HepG2 (cell line): ENCODE results near the gene CRTC2. TPM values are rescaled to one million over a fixed set of nuclear protein-coding genes. Genes with fewer than 3 reads are reported as not detected.

ENCODE experiments used
- AGO1 ChIP-seq: fragments of 200-400 bp; formaldehyde crosslinking; IDR thresholded peaks from 2 replicates; pipeline ENCODE4 v1.6.1; 2017; ENCODE audit warnings: mild to moderate bottlenecking, low read depth, low read length, moderate library complexity; ENCODE audit not compliant: poor library complexity, severe bottlenecking
- EP300 ChIP-seq, 3 experiments: sonication (generic) in 1 of 3; formaldehyde crosslinking in 1 of 3; IDR thresholded peaks; 2 replicates each; pipeline versions ENCODE4 v1.5.1 to v1.6.1; 2011 to 2020; ENCODE audit warnings: low read depth in 2 of 3, low read length in 2 of 3, borderline replicate concordance in 1 of 3, improper control_type of control experiment in 1 of 3, mild to moderate bottlenecking in 1 of 3, missing genetic modification reagents in 1 of 3, moderate library complexity in 1 of 3
- FOXM1 ChIP-seq: sonication (generic); formaldehyde crosslinking; IDR thresholded peaks from 2 replicates; pipeline ENCODE4 v1.5.0; 2020; ENCODE audit warnings: missing genetic modification reagents
- ISL2 ChIP-seq: sonication (generic); formaldehyde crosslinking; IDR thresholded peaks from 2 replicates; pipeline ENCODE4 v1.5.0; 2020; ENCODE audit warnings: missing genetic modification reagents
- KDM3A ChIP-seq: IDR thresholded peaks from 2 replicates; pipeline ENCODE4 v1.6.1; 2018; ENCODE audit warnings: low read depth, missing compliant biosample characterization
- MED1 ChIP-seq: sonication (generic); formaldehyde crosslinking; IDR thresholded peaks from 2 replicates; pipeline ENCODE4 v1.4.0; 2020; ENCODE audit warnings: missing genetic modification reagents
- NR1H2 ChIP-seq: sonication (generic); formaldehyde crosslinking; IDR thresholded peaks from 2 replicates; pipeline ENCODE4 v1.8.1; 2022; ENCODE audit warnings: low read depth, missing genetic modification reagents, borderline replicate concordance
- NR2C2 ChIP-seq: sonication (generic); formaldehyde crosslinking; IDR thresholded peaks from 2 replicates; pipeline ENCODE4 v1.4.0; 2020; ENCODE audit warnings: missing genetic modification reagents, mild to moderate bottlenecking, moderate library complexity, borderline replicate concordance
- PAWR ChIP-seq: sonication (generic); formaldehyde crosslinking; IDR thresholded peaks from 2 replicates; pipeline ENCODE4 v1.4.0; 2020; ENCODE audit warnings: missing genetic modification reagents, mild to moderate bottlenecking, borderline replicate concordance
- PLRG1 ChIP-seq: fragments of 450-650 bp; conservative IDR thresholded peaks from 2 replicates; pipeline ENCODE4 v1.6.1; 2016
- RELA ChIP-seq: sonication (generic); formaldehyde crosslinking; IDR thresholded peaks from 2 replicates; pipeline ENCODE4 v1.4.0; 2020; ENCODE audit warnings: missing genetic modification reagents
- RFX5 ChIP-seq: IDR thresholded peaks from 2 replicates; pipeline ENCODE4 v1.6.1; 2011; ENCODE audit warnings: low read depth, low read length, improper control_type of control experiment
- YEATS4 ChIP-seq: sonication (generic); formaldehyde crosslinking; IDR thresholded peaks from 2 replicates; pipeline ENCODE4 v1.4.0; 2020; ENCODE audit warnings: missing genetic modification reagents, borderline replicate concordance
- ZNF225 ChIP-seq: sonication (generic); formaldehyde crosslinking; IDR thresholded peaks from 2 replicates; pipeline ENCODE4 v1.4.0; 2020; ENCODE audit warnings: mild to moderate bottlenecking, missing genetic modification reagents
- ZNF256 ChIP-seq: sonication (generic); formaldehyde crosslinking; conservative IDR thresholded peaks from 2 replicates; pipeline ENCODE4 v1.4.0; 2020; ENCODE audit warnings: missing genetic modification reagents
- ZNF446 ChIP-seq: sonication (generic); formaldehyde crosslinking; IDR thresholded peaks from 2 replicates; pipeline ENCODE4 v1.5.0; 2020; ENCODE audit warnings: mild to moderate bottlenecking, missing genetic modification reagents
- ZNF484 ChIP-seq: sonication (generic); formaldehyde crosslinking; IDR thresholded peaks from 2 replicates; pipeline ENCODE4 v1.5.1; 2020; ENCODE audit warnings: mild to moderate bottlenecking, low read depth, missing genetic modification reagents, borderline replicate concordance
- ZNF556 ChIP-seq: sonication (generic); formaldehyde crosslinking; IDR thresholded peaks from 2 replicates; pipeline ENCODE4 v1.4.0; 2020; ENCODE audit warnings: mild to moderate bottlenecking, missing genetic modification reagents, borderline replicate concordance
- ZNF563 ChIP-seq: sonication (generic); formaldehyde crosslinking; IDR thresholded peaks from 2 replicates; pipeline ENCODE4 v1.8.0; 2022; ENCODE audit warnings: mild to moderate bottlenecking, moderate library complexity, missing genetic modification reagents
- ZNF572 ChIP-seq: sonication (generic); formaldehyde crosslinking; IDR thresholded peaks from 2 replicates; pipeline ENCODE4 v1.5.1; 2020; ENCODE audit warnings: mild to moderate bottlenecking, missing genetic modification reagents
- ZNF629 ChIP-seq: sonication (generic); formaldehyde crosslinking; conservative IDR thresholded peaks from 2 replicates; pipeline ENCODE4 v1.5.0; 2020; ENCODE audit warnings: missing genetic modification reagents
- ZNF75D ChIP-seq: sonication (generic); formaldehyde crosslinking; IDR thresholded peaks from 2 replicates; pipeline ENCODE4 v1.8.1; 2023; ENCODE audit warnings: missing genetic modification reagents, mild to moderate bottlenecking, borderline replicate concordance
- ZNF790 ChIP-seq: sonication (generic); formaldehyde crosslinking; IDR thresholded peaks from 2 replicates; pipeline ENCODE4 v1.8.0; 2022; ENCODE audit warnings: missing genetic modification reagents, mild to moderate bottlenecking, borderline replicate concordance
- ZNF816 ChIP-seq: sonication (generic); formaldehyde crosslinking; IDR thresholded peaks from 2 replicates; pipeline ENCODE4 v1.8.0; 2022; ENCODE audit warnings: missing genetic modification reagents, mild to moderate bottlenecking, borderline replicate concordance
- ZSCAN20 ChIP-seq: sonication (generic); formaldehyde crosslinking; IDR thresholded peaks from 2 replicates; pipeline ENCODE4 v1.4.0; 2020; ENCODE audit warnings: missing genetic modification reagents, mild to moderate bottlenecking, borderline replicate concordance
- polyA plus RNA-seq, 8 experiments: library from polyadenylated mRNA; depleted of rRNA in 3 of 8; stranded (reverse) in 7 of 8; unstranded in 1 of 8; fragments of >200 nt; fragmentation: Illumina TruSeq in 4 of 8; extraction: Trizol in 4 of 8; gene quantifications; 2 replicates each; pipeline versions ENCODE4 v1.2.1 to v1.2.3, GENCODE V29; 2011 to 2016; ENCODE audit warnings: low read depth in 4 of 8, missing spikeins in 1 of 8, mixed read lengths in 1 of 8; ENCODE audit not compliant: insufficient read depth in 1 of 8
- total RNA-seq, 5 experiments: library from RNA; depleted of rRNA; stranded (reverse); fragments of >200 nt; fragmentation: Illumina TruSeq; extraction: Trizol; gene quantifications; 2 replicates each; pipeline ENCODE4 v1.2.3, GENCODE V29; 2016; ENCODE audit warnings: low read depth in 1 of 5
- TF ChIP-seq, protein P1 (sequence below): sonication (generic); formaldehyde crosslinking; conservative IDR thresholded peaks from 2 replicates; pipeline ENCODE4 v1.4.0; 2020; ENCODE audit warnings: missing genetic modification reagents
- TF ChIP-seq, protein P2 (sequence below): sonication (generic); formaldehyde crosslinking; IDR thresholded peaks from 2 replicates; pipeline ENCODE4 v1.5.0; 2020; ENCODE audit warnings: missing genetic modification reagents, mild to moderate bottlenecking, borderline replicate concordance

The CRTC2 gene
- total and polyA plus RNA-seq, 2 of the 13 experiments (the other 11 are each of a cell fraction or from before 2014, with no cell fraction given) = 6.1 to 26.7 TPM

DNA sequence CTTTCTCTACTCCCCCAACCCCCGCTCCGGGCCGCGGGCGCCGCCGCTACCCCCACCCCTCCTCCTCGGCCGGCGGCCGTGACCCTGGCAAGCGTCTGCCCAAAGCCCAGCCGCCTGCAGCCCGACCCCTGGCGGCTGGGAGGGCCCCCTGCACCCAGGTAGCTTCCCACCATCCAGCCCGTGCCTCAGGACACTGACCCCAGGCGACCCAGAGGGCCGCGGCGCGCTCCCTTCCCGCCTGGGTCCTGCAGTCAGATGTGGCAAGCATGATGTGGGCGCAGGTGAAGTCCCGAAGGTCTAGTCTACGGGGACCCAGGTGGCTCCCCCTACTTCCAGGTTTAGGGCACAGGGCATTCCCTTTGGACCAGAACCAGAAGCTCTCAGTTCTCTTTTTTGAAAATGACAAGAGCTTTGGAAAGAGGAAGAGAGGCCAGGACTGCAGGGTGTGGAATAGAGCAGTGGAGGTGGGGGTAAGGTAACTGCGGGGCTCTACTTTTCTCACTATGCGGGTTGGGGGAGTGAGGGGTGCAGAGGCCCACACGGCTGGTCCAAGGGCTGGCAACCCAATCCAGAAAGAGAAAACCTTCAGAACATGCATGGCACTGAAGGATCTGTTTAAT is 11.7 kb downstream of the CRTC2 start, which contains the start of gene DENND4B (continued):
- peak; percentile 80 for TF ChIP-seq MED1
- 0 out of 2 replicates have a peak, but pooled peaks have one; percentile 38 for TF ChIP-seq ZNF572 (CRISPR knock-in tag)
- TF ChIP-seq ZNF563 (CRISPR knock-in tag) = no peak
- TF ChIP-seq AGO1 = peak; percentile 66
- no peak for TF ChIP-seq PAWR
- TF ChIP-seq, protein P1, sequence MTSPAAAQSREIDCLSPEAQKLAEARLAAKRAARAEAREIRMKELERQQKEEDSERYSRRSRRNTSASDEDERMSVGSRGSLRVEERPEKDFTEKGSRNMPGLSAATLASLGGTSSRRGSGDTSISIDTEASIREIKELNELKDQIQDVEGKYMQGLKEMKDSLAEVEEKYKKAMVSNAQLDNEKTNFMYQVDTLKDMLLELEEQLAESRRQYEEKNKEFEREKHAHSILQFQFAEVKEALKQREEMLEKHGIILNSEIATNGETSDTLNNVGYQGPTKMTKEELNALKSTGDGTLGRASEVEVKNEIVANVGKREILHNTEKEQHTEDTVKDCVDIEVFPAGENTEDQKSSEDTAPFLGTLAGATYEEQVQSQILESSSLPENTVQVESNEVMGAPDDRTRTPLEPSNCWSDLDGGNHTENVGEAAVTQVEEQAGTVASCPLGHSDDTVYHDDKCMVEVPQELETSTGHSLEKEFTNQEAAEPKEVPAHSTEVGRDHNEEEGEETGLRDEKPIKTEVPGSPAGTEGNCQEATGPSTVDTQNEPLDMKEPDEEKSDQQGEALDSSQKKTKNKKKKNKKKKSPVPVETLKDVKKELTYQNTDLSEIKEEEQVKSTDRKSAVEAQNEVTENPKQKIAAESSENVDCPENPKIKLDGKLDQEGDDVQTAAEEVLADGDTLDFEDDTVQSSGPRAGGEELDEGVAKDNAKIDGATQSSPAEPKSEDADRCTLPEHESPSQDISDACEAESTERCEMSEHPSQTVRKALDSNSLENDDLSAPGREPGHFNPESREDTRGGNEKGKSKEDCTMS (CRISPR knock-in tag) = no peak
- TF ChIP-seq RELA = no peak
- TF ChIP-seq EP300 (IDR thresholded peaks at IDR 0.05; ENCODE audit: low read depth in 2 of 2, low read length in 2 of 2) = 0 out of 4 replicates have a peak, but pooled peaks of 1 of the 2 experiments have one; percentile 31
- TF ChIP-seq EP300 (CRISPR knock-in tag; IDR thresholded peaks at IDR 0.05; ENCODE audit: borderline replicate concordance) = no peak
- peak; percentile 66; the same call in 1 of the 2 replicates for TF ChIP-seq ZNF816 (CRISPR knock-in tag)
- TF ChIP-seq ZNF75D (CRISPR knock-in tag) = no peak
- TF ChIP-seq, protein P2, sequence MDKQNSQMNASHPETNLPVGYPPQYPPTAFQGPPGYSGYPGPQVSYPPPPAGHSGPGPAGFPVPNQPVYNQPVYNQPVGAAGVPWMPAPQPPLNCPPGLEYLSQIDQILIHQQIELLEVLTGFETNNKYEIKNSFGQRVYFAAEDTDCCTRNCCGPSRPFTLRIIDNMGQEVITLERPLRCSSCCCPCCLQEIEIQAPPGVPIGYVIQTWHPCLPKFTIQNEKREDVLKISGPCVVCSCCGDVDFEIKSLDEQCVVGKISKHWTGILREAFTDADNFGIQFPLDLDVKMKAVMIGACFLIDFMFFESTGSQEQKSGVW (CRISPR knock-in tag) = no peak
- TF ChIP-seq FOXM1 (CRISPR knock-in tag) = no peak
- no peak for TF ChIP-seq RFX5
- TF ChIP-seq ISL2 (CRISPR knock-in tag) = peak; percentile 66; the same call in 1 of the 2 replicates
- peak; percentile 37; the same call in 1 of the 2 replicates for TF ChIP-seq KDM3A (CRISPR knock-in tag)
- TF ChIP-seq ZNF225 (CRISPR knock-in tag) = 0 out of 2 replicates have a peak, but pooled peaks have one; percentile 49
- TF ChIP-seq NR2C2 (CRISPR knock-in tag) = peak; percentile 78
- peak; percentile 69; the same call in 1 of the 2 replicates for TF ChIP-seq NR1H2 (CRISPR knock-in tag)
- no peak for TF ChIP-seq PLRG1
- peak; percentile 83 for TF ChIP-seq ZNF556 (CRISPR knock-in tag)
- TF ChIP-seq ZNF256 = no peak
- TF ChIP-seq ZNF446 (CRISPR knock-in tag) = no peak
- peak; percentile 38; the same call in 1 of the 2 replicates for TF ChIP-seq YEATS4 (CRISPR knock-in tag)
- no peak for TF ChIP-seq ZNF629 (CRISPR knock-in tag)
- no peak for TF ChIP-seq ZNF790 (CRISPR knock-in tag)
- TF ChIP-seq ZSCAN20 (CRISPR knock-in tag) = no peak
- TF ChIP-seq ZNF484 (CRISPR knock-in tag) = no peak
